Endothelial cell (in vitro differentiated cells): Measurements from ENCODE around the gene ZP1. TPM values are rescaled to one million over a fixed set of nuclear protein-coding genes. Genes with fewer than 3 reads are reported as not detected.
A peak's percentile ranks its signal among the peaks of the same experiment; 100 is the strongest.

Experiments used
- DNase-seq: peaks from one replicate; pipeline ENCODE4 v3.0.0; 2021; ENCODE audit warnings: low spot score
- H3K27ac Mint-ChIP-seq: one replicate; pipeline ENCODE4 v1.8.0; 2021; ENCODE audit warnings: mixed read lengths, inconsistent platforms; ENCODE audit not compliant: unreplicated experiment
- H3K27me3 Mint-ChIP-seq: one replicate; pipeline ENCODE4 v1.8.0; 2021; ENCODE audit warnings: mild to moderate bottlenecking, moderate library complexity, mixed read lengths, inconsistent platforms; ENCODE audit not compliant: unreplicated experiment
- H3K36me3 Mint-ChIP-seq: one replicate; pipeline ENCODE4 v1.8.0; 2021; ENCODE audit warnings: mild to moderate bottlenecking, low read depth, mixed read lengths, inconsistent platforms; ENCODE audit not compliant: unreplicated experiment
- H3K4me1 Mint-ChIP-seq: one replicate; pipeline ENCODE4 v1.8.0; 2021; ENCODE audit warnings: mild to moderate bottlenecking, mixed read lengths, inconsistent platforms; ENCODE audit not compliant: unreplicated experiment
- H3K4me3 Mint-ChIP-seq: one replicate; pipeline ENCODE4 v1.8.0; 2021; ENCODE audit warnings: mild to moderate bottlenecking, mixed read lengths, inconsistent platforms; ENCODE audit not compliant: unreplicated experiment
- H3K9me3 Mint-ChIP-seq: one replicate; pipeline ENCODE4 v1.8.0; 2021; ENCODE audit warnings: mixed read lengths, inconsistent platforms; ENCODE audit not compliant: unreplicated experiment
- total RNA-seq: library from RNA; stranded (reverse); fragmentation: NEBNext Ultra II Directional; extraction: Animal tissue kit (Norgen Biotek cat#: 25700); gene quantifications from one replicate; pipeline ENCODE4 v1.2.1, GENCODE V29; 2021; ENCODE audit not compliant: unreplicated experiment
- TF ChIP-seq, protein P1 (sequence below): fragments of 200-600 bp; sonication (generic); IDR thresholded peaks from one replicate; pipeline ENCODE4 v1.5.0; 2021; ENCODE audit warnings: antibody characterized with exemption; ENCODE audit not compliant: unreplicated experiment

Gene ZP1
- total RNA-seq, 1 donor from 2014 or later, result not detected

DNA sequence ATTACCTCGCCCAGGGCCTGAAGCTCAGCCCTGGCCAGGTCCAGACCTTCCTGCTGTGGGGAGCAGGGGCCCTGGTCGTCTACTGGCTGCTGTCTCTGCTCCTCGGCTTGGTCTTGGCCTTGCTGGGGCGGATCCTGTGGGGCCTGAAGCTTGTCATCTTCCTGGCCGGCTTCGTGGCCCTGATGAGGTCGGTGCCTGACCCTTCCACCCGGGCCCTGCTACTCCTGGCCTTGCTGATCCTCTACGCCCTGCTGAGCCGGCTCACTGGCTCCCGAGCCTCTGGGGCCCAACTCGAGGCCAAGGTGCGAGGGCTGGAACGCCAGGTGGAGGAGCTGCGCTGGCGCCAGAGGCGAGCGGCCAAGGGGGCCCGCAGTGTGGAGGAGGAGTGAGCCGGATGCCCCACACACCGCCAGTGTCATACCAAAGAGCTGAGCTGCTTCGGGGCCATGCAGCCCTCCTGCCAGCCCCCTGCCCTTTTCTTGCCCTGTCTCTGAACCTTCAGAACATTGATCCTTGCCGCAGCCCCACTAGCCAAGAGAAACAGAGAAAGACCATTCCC lies 54.5 kb downstream of the ZP1 start:
- H3K4me3 Mint-ChIP-seq, result no peak overlapping the region
- peaks cover 8% of the 10 kb centered on the region for H3K27me3 Mint-ChIP-seq
- no peaks in the 10 kb centered on the region for H3K9me3 Mint-ChIP-seq
- peaks cover 19% of the 10 kb centered on the region for H3K4me1 Mint-ChIP-seq
- TF ChIP-seq, protein P1, sequence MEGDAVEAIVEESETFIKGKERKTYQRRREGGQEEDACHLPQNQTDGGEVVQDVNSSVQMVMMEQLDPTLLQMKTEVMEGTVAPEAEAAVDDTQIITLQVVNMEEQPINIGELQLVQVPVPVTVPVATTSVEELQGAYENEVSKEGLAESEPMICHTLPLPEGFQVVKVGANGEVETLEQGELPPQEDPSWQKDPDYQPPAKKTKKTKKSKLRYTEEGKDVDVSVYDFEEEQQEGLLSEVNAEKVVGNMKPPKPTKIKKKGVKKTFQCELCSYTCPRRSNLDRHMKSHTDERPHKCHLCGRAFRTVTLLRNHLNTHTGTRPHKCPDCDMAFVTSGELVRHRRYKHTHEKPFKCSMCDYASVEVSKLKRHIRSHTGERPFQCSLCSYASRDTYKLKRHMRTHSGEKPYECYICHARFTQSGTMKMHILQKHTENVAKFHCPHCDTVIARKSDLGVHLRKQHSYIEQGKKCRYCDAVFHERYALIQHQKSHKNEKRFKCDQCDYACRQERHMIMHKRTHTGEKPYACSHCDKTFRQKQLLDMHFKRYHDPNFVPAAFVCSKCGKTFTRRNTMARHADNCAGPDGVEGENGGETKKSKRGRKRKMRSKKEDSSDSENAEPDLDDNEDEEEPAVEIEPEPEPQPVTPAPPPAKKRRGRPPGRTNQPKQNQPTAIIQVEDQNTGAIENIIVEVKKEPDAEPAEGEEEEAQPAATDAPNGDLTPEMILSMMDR, result no peak
- H3K27ac Mint-ChIP-seq, result no peak overlapping the region
- peaks cover 40% of the 10 kb centered on the region for H3K36me3 Mint-ChIP-seq
- no peak for DNase-seq

DNA sequence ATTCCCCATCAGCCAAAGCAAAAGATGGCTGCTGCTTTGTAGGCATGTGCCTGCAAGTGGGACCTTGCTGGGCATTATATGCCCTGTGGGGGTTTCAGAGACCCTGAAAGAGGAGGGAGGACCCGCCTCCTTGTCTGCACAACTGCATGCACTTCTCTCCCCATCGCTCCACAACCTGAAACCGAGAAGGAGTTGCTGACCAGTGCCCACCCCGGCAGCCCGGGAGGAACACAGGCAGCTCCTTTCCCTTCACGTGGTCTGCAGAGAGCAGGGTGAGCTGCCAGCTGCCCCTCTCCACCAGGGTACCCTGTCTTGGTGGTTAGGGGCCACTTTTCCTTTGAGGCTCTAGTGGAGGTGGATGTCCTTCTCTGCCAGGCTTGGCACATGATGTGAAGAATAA lies 55.6 kb downstream of the ZP1 start:
- H3K9me3 Mint-ChIP-seq, result no peaks in the 10 kb centered on the region
- no peak overlapping the region for H3K27ac Mint-ChIP-seq
- peak overlapping the region; percentile 82 for H3K4me3 Mint-ChIP-seq
- peaks cover 37% of the 10 kb centered on the region for H3K36me3 Mint-ChIP-seq
- TF ChIP-seq, protein P1, result no peak
- H3K27me3 Mint-ChIP-seq, result peaks cover 8% of the 10 kb centered on the region
- peaks cover 17% of the 10 kb centered on the region for H3K4me1 Mint-ChIP-seq
- no peak for DNase-seq

GRCh38 chr11:60923326-60923725 lies 56.0 kb downstream of the ZP1 start:
- TF ChIP-seq, protein P1, result no peak
- H3K27ac Mint-ChIP-seq, result no peak overlapping the region
- no peaks in the 10 kb centered on the region for H3K9me3 Mint-ChIP-seq
- H3K27me3 Mint-ChIP-seq, result peaks cover 8% of the 10 kb centered on the region
- DNase-seq, result no peak
- H3K4me3 Mint-ChIP-seq, result peak overlapping the region; percentile 82
- H3K4me1 Mint-ChIP-seq, result peaks cover 17% of the 10 kb centered on the region
- H3K36me3 Mint-ChIP-seq, result peaks cover 34% of the 10 kb centered on the region

- peak overlapping the region; percentile 25 for H3K4me3 Mint-ChIP-seq
- no peak for DNase-seq
- TF ChIP-seq, protein P1, result no peak
- H3K9me3 Mint-ChIP-seq, result no peaks in the 10 kb centered on the region
- peaks cover 34% of the 10 kb centered on the region for H3K36me3 Mint-ChIP-seq
- no peak overlapping the region for H3K27ac Mint-ChIP-seq
- H3K4me1 Mint-ChIP-seq, result peaks cover 17% of the 10 kb centered on the region
- peaks cover 8% of the 10 kb centered on the region for H3K27me3 Mint-ChIP-seq
These were observed 56.4 kb downstream of the ZP1 start for GRCh38 chr11:60923800-60924109.

- TF ChIP-seq, protein P1, result no peak
- Mint-ChIP-seq H3K27ac (peak within 1 kb of the TSS; percentile 77), H3K4me1 (peaks cover 17% of the 10 kb centered on the region), H3K4me3 (peak within 1 kb of the TSS; percentile 95), H3K27me3 (peaks cover 7% of the 10 kb centered on the region), H3K9me3 (no peaks in the 10 kb centered on the region), H3K36me3 (peaks cover 38% of the 10 kb centered on the region)
- DNase-seq, result peak; percentile 79
These were observed 57.0 kb downstream of the ZP1 start, which contains the start of gene TMEM132A for GRCh38 chr11:60924110-60924905. Gene TMEM132A (plus strand): TSS chr11:60924460. CDS start chr11:60924634, 174 bp downstream.
